ENCODE data around the gene FAM193A. TPM values are rescaled to one million over a fixed set of nuclear protein-coding genes. Genes with fewer than 3 reads are reported as not detected.

Gene FAM193A
- total RNA-seq, 6 experiments from 2014 or later = 8.5 to 12.3 (median 9.7) TPM

DNA sequence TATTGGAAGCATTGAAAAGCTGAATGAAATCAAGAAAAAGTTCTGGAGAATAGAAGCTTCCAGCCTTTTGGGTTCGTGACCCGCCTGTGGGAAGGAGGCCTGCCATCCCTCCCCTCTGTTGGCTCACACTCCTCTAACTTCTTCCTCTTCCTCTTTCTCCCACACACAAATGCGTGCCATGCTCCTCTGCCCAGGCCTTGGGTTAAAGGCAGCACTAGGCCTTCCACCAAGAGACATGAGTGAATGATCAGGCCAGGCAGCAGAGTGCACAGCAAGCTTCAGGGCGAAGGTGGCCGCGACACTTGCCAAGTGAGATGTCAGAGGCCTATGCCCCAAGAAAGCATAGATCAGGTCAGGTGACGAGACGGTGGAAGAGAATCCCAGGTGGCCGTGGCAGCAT, 38.4 kb downstream of the FAM193A start:
- Histone ChIP-seq H3K9me3 (no peaks in the 10 kb centered on the region), H3K4me3 (no peak overlapping the region), H3K27me3 (no peaks in the 10 kb centered on the region), H3K36me3 (no peaks in the 10 kb centered on the region), H3K27ac (no peak overlapping the region), H3K4me1 (no peaks in the 10 kb centered on the region)
- intact Hi-C loops (cut with DNase I) = no loop called here
- ATAC-seq (peak; percentile 37 to 61 (median 50)), DNase-seq (no peak)
- 81% methylated on average over 7 of the region's 9 CpGs for WGBS (ENCODE audit: insufficient coverage, low coverage, low lambda C conversion rate, missing lambda C conversion rate)
- no peak for TF ChIP-seq POLR2A (IDR thresholded peaks at IDR 0.05)
- TF ChIP-seq, protein P1, sequence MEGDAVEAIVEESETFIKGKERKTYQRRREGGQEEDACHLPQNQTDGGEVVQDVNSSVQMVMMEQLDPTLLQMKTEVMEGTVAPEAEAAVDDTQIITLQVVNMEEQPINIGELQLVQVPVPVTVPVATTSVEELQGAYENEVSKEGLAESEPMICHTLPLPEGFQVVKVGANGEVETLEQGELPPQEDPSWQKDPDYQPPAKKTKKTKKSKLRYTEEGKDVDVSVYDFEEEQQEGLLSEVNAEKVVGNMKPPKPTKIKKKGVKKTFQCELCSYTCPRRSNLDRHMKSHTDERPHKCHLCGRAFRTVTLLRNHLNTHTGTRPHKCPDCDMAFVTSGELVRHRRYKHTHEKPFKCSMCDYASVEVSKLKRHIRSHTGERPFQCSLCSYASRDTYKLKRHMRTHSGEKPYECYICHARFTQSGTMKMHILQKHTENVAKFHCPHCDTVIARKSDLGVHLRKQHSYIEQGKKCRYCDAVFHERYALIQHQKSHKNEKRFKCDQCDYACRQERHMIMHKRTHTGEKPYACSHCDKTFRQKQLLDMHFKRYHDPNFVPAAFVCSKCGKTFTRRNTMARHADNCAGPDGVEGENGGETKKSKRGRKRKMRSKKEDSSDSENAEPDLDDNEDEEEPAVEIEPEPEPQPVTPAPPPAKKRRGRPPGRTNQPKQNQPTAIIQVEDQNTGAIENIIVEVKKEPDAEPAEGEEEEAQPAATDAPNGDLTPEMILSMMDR (IDR thresholded peaks at IDR 0.05) = no peak

- Histone ChIP-seq H3K9me3 (no peaks in the 10 kb centered on the region), H3K27me3 (no peaks in the 10 kb centered on the region), H3K4me1 (no peaks in the 10 kb centered on the region), H3K36me3 (no peaks in the 10 kb centered on the region), H3K27ac (no peak overlapping the region), H3K4me3 (no peak overlapping the region)
- ATAC-seq (no peak), DNase-seq (no peak)
- WGBS (ENCODE audit: insufficient coverage, low coverage, low lambda C conversion rate, missing lambda C conversion rate) = 100% methylated on average over 1 of the region's 4 CpGs
- intact Hi-C loops (cut with DNase I) = no loop called here
- no peak for TF ChIP-seq POLR2A (IDR thresholded peaks at IDR 0.05)
- TF ChIP-seq, protein P1 (IDR thresholded peaks at IDR 0.05) = no peak
Measured at GRCh38 chr4:2576290-2576689, 39.8 kb downstream of the FAM193A start.

DNA sequence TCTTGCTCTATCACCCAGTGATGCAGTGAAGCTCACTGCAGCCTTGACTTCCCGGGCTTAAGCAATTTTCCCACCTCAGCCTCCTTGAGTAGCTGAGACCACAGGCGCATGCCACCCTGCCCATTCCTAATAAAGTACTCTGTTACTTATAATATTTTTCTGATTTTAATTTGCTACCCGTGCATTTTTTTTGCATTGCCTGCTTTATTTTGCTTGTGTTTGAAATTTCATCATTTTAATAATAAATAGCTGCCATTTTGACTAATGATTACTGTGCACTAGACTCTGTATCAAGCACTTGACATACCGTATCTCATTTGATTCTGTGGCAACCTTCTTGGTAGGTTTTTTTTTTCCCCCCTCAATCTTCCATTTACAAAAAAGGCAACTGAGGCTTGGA, 41.7 kb downstream of the FAM193A start:
- WGBS (ENCODE audit: insufficient coverage, low coverage, low lambda C conversion rate, missing lambda C conversion rate) = 91% methylated on average over 4 of the region's 4 CpGs
- ATAC-seq = no peak
- H3K4me1 ChIP-seq = peaks cover 0 to 5% (median 1%) of the 10 kb centered on the region in 4 donors
- intact Hi-C loops (cut with DNase I) = no loop called here
- H3K27ac ChIP-seq = no peak overlapping the region
- TF ChIP-seq, protein P1 (IDR thresholded peaks at IDR 0.05) = no peak
- no peak for TF ChIP-seq POLR2A (IDR thresholded peaks at IDR 0.05)
- no peak overlapping the region for H3K4me3 ChIP-seq
- no peaks in the 10 kb centered on the region for H3K36me3 ChIP-seq
- H3K9me3 ChIP-seq = no peaks in the 10 kb centered on the region
- H3K27me3 ChIP-seq = no peaks in the 10 kb centered on the region
- no peak for DNase-seq

DNA sequence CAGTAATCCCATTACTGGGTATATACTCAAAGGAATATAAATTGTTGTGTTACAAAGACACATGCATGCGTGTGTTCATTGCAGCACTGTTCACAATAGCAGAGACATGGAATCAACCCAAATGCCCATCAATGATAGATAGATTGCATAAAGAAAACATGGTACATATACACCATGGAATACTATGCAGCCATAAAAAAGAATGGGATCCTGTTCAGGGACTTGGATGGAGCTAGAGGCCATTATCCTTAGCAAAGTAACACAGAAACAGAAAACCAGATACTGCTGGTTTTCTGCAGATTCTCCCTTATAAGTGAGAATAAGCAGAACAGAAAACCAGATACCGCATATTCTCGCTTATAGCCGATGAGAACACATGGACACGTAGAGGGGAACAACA, 43.5 kb downstream of the FAM193A start:
- DNase-seq (no peak), ATAC-seq (no peak)
- peaks cover 0 to 13% (median 4%) of the 10 kb centered on the region in 4 donors for H3K4me1 ChIP-seq
- no peak overlapping the region for H3K27ac ChIP-seq
- no peaks in the 10 kb centered on the region for H3K36me3 ChIP-seq
- intact Hi-C loops (cut with DNase I) = no loop called here
- TF ChIP-seq, protein P1 (IDR thresholded peaks at IDR 0.05) = no peak
- TF ChIP-seq POLR2A (IDR thresholded peaks at IDR 0.05) = no peak
- H3K4me3 ChIP-seq = no peak overlapping the region
- H3K9me3 ChIP-seq = no peaks in the 10 kb centered on the region
- WGBS (ENCODE audit: insufficient coverage, low coverage, low lambda C conversion rate, missing lambda C conversion rate) = no CpG with 5 or more reads among the region's 5 CpGs
- no peaks in the 10 kb centered on the region for H3K27me3 ChIP-seq

- Histone ChIP-seq H3K4me3 (no peak overlapping the region), H3K4me1 (peaks cover 0 to 13% (median 4%) of the 10 kb centered on the region in 4 donors), H3K27ac (no peak overlapping the region), H3K36me3 (no peaks in the 10 kb centered on the region), H3K9me3 (no peaks in the 10 kb centered on the region), H3K27me3 (no peaks in the 10 kb centered on the region)
- DNase-seq (no peak), ATAC-seq (peak; percentile 37 to 54 (median 47))
- WGBS (ENCODE audit: insufficient coverage, low coverage, low lambda C conversion rate, missing lambda C conversion rate) = 45% methylated on average over 3 of the region's 4 CpGs
- intact Hi-C loops (cut with DNase I) = no loop called here
- TF ChIP-seq, protein P1 (IDR thresholded peaks at IDR 0.05) = no peak
- TF ChIP-seq POLR2A (IDR thresholded peaks at IDR 0.05) = no peak
Measured at GRCh38 chr4:2583092-2583491, 46.6 kb downstream of the FAM193A start.

Measured in right lobe of liver (tissue), 6 donors.